Non-pigmented ciliary epithelial cell (primary cell): ENCODE data around the gene APPBP2.
"Not testable (repeated sequence)": the region's sequence is repeated elsewhere in the genome, so short reads cannot be mapped to it uniquely, and the experiment has no call there.

Experiments used
- DNase-seq: peaks from one replicate; pipeline ENCODE4 v3.0.0-alpha.2; 2010; ENCODE audit warnings: low read depth

The APPBP2 gene

GRCh38 chr17:60493847-60494321, 32.2 kb downstream of the APPBP2 start:
- DNase-seq: no peak

GRCh38 chr17:60491771-60492170, 34.3 kb downstream of the APPBP2 start:
- no peak for DNase-seq

- DNase-seq: not testable (repeated sequence)
These were observed 35.4 kb downstream of the APPBP2 start for GRCh38 chr17:60490594-60490993.

GRCh38 chr17:60481604-60482003, 44.4 kb downstream of the APPBP2 start:
- DNase-seq: no peak

- no peak for DNase-seq
These were observed 52.3 kb downstream of the APPBP2 start for GRCh38 chr17:60473788-60474187.

- DNase-seq: no peak
These were observed 53.6 kb downstream of the APPBP2 start for GRCh38 chr17:60472449-60472848.

- no peak for DNase-seq
These were observed 54.6 kb downstream of the APPBP2 start for GRCh38 chr17:60471451-60471850.

GRCh38 chr17:60468371-60468770, 57.7 kb downstream of the APPBP2 start:
- DNase-seq: no peak

- DNase-seq: no peak
These were observed 61.7 kb downstream of the APPBP2 start for GRCh38 chr17:60464343-60464742.

- DNase-seq: no peak
These were observed 62.7 kb downstream of the APPBP2 start for GRCh38 chr17:60463157-60463835.

GRCh38 chr17:60461584-60461983, 64.5 kb downstream of the APPBP2 start:
- no peak for DNase-seq

- DNase-seq: no peak
These were observed 68.9 kb downstream of the APPBP2 start for GRCh38 chr17:60457148-60457547.

GRCh38 chr17:60455378-60455777, 70.7 kb downstream of the APPBP2 start:
- DNase-seq: no peak

GRCh38 chr17:60451965-60452364, 74.1 kb downstream of the APPBP2 start:
- DNase-seq: no peak

GRCh38 chr17:60451071-60451470, 75.0 kb downstream of the APPBP2 start:
- no peak for DNase-seq

- DNase-seq: no peak
These were observed 78.7 kb downstream of the APPBP2 start for GRCh38 chr17:60447375-60447774.

GRCh38 chr17:60445144-60445543, 80.9 kb downstream of the APPBP2 start:
- DNase-seq: no peak

GRCh38 chr17:60443713-60444112, 82.3 kb downstream of the APPBP2 start:
- DNase-seq: no peak

GRCh38 chr17:60442271-60443173, 83.5 kb downstream of the APPBP2 start:
- DNase-seq: no peak

GRCh38 chr17:60439501-60439900, 86.5 kb downstream of the APPBP2 start:
- DNase-seq: peak; percentile 13

- DNase-seq: no peak
These were observed 89.4 kb downstream of the APPBP2 start for GRCh38 chr17:60436676-60437075.

GRCh38 chr17:60435244-60436167, 90.5 kb downstream of the APPBP2 start:
- peak; percentile 60 for DNase-seq
